IPS-NIHi7 (cell line): Measurements from ENCODE around the gene RNF19B.
A peak's percentile ranks its signal among the peaks of the same experiment; 100 is the strongest.
"Not testable (repeated sequence)": the region's sequence is repeated elsewhere in the genome, so short reads cannot be mapped to it uniquely, and the experiment has no call there.

ENCODE experiments used
- DNase-seq: peaks from one replicate; pipeline ENCODE4 v3.0.0; 2012; ENCODE audit warnings: mixed read lengths; ENCODE audit errors: extremely low spot score

Gene RNF19B, protein sequence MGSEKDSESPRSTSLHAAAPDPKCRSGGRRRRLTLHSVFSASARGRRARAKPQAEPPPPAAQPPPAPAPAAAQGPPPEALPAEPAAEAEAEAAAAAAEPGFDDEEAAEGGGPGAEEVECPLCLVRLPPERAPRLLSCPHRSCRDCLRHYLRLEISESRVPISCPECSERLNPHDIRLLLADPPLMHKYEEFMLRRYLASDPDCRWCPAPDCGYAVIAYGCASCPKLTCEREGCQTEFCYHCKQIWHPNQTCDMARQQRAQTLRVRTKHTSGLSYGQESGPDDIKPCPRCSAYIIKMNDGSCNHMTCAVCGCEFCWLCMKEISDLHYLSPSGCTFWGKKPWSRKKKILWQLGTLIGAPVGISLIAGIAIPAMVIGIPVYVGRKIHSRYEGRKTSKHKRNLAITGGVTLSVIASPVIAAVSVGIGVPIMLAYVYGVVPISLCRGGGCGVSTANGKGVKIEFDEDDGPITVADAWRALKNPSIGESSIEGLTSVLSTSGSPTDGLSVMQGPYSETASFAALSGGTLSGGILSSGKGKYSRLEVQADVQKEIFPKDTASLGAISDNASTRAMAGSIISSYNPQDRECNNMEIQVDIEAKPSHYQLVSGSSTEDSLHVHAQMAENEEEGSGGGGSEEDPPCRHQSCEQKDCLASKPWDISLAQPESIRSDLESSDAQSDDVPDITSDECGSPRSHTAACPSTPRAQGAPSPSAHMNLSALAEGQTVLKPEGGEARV

DNA sequence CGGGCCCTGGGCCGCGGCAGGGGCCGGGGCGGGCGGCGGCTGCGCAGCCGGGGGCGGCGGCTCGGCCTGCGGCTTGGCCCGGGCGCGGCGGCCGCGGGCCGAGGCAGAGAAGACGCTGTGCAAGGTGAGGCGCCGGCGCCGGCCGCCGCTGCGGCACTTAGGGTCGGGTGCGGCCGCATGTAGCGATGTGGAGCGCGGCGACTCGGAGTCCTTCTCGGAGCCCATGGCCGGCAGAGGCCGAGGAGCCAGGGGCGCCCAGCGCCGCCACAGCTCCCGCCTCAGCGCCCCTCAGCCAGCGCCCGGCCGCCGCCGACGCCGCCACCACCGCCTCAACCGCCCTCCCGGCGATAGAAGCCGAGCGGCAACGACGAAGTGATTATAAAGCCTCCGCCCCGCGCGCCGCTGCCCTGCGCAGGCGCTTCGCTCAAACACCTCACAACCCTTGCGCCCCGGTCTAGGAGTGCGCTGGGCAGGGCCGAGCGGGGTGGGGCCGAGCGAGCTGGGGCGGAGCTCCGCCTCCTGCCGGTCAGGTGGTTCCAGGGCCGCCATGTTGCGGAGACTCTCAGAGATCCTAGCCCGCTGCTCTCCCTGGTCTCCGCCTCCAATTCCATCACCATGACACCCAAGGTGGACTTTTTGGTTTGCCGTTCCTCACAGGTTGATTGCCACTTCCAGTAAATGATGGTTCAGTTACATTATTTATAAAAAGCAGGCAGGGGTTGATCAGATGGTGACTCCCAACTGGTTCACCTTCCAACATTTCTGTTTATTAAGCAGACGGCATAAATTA is at the start of gene RNF19B:
RNF19B (minus strand) TSS at position 349 of the 790 bp plus-strand sequence; CDS start at position 225, 124 bp downstream.
- peak; percentile 98 for DNase-seq

DNA sequence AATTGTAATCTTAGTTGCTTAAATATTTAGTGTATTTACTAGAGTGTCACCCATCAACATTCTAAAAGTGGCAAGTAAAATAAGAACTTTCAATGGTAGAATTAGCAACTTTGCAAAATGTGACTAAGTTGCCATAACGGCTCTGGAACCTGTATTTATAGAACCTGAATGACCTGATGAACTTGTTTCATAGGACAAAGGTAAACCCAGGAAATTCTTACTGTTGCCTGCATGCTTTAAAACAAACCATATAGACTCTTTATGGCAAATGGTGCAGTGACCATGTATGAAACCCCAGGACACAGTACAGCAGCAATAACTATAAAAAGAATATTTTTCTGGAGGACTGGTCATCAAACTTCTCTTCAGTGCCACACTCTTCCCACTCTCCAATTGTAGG is 49.2 kb upstream of the RNF19B start:
- DNase-seq, result no peak

DNA sequence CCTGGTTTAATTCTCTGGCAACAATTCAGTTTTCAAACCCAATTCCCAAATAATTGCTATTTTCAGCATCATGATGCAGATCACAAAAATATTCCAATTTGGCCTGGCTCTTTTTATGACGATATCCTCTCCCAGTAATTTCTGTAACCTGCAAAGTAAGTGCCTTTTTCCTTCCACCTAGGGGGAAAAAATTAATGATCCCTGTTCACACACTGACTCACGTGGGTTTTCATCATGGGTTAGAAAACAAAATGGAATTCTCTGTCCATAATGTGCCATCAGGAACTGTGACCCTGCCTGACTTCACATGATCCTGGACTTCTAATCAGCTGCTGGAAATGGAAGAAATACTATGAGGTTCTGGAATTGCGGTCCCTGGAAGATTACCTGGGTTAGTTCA is 47.6 kb upstream of the RNF19B start:
- DNase-seq, result no peak

DNA sequence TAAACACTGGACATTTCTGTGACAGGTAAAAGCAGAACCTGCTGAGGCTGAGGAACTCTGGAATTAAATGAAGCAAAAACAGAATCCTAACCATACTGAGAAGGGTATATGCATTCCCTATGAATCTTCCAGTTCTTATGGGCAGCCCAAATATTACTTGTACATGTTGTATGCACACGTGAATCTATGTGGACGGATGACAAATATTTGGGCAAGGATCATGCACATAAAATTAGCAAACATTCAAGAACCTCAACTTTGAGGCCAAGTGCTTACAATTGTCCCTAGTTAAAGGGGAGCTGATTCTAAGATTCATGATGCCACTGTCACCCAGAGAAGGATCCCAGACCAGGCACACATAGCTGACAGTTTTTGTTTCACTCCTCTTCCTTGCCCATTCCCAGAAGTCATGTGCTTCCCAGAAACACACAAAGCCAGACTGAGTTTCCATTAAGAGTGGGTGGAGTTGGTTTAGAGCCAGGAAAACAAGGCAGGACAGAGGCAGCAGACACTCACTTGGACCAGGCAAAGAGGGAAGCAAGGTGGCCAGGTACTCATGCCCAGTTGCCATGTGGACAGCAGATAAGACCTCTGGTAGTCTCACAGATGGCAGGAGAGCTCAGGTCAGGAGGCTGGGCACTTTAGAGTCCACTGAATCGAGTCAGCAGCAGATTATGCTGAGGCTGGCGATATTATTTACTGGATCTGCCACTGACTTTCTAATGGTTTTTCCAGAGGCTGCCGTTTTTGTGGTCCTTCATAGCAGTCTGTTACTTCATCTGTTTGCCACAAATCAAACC is 46.5 kb upstream of the RNF19B start:
- DNase-seq, result no peak

DNA sequence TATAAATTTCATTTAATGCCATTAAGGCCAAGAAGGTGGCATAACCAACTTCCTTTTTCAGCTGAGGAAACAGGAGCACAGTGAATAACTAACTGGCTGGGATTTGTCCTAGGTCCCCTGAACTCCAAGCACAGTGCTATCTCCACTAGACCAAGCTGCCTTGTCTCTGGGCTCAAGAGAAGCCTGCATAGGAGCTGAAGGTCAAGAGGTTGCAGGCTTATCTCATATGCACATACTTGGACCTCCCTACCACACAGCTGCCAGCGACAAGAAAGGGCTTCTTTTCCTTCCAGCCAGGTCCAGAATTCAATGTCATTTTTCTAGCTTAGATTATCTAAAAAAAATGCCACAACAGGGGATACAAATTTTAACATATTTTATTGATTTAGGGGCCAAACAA is 45.0 kb upstream of the RNF19B start:
- DNase-seq, result no peak

DNA sequence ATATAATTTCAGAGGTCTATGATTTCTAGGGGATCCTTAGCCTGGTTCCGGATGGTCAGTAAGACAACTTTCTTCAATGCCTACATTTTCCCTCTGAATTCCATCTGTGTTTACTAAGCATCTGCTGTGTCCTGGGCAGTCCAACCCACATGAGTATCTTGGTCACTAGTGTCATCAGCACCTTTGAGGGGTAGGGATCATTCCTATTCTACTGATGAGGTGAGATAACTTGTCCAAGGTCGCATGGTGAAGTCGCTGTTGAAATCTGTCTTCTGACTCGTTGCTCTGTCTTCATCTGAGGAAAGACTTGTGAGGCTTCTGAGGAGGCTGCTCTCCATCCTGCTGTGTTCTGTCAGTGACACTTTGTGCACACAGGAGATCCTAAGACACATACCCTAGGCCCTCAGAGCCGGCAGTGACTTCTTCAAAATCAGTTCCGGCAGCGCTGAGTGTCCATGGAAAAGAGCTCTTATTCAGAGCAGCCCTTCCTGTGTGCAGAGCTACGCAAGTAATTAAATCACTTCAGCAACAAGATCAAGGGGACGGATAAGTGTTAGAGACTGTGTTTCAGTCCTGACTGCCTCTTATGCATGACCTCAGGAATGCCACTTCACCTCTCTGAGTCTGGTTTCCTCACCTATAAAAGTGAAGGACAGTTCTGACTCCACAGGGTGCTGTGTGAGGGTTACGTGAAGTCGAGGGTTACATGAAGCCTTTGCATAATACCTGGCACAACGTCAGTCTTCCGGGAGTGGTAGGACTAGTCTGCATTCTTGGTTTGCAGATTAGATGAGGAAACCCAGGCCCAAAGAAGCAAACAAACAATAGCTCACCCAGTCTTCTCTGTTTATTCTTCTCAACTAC is 43.7 kb upstream of the RNF19B start:
- no peak for DNase-seq

DNA sequence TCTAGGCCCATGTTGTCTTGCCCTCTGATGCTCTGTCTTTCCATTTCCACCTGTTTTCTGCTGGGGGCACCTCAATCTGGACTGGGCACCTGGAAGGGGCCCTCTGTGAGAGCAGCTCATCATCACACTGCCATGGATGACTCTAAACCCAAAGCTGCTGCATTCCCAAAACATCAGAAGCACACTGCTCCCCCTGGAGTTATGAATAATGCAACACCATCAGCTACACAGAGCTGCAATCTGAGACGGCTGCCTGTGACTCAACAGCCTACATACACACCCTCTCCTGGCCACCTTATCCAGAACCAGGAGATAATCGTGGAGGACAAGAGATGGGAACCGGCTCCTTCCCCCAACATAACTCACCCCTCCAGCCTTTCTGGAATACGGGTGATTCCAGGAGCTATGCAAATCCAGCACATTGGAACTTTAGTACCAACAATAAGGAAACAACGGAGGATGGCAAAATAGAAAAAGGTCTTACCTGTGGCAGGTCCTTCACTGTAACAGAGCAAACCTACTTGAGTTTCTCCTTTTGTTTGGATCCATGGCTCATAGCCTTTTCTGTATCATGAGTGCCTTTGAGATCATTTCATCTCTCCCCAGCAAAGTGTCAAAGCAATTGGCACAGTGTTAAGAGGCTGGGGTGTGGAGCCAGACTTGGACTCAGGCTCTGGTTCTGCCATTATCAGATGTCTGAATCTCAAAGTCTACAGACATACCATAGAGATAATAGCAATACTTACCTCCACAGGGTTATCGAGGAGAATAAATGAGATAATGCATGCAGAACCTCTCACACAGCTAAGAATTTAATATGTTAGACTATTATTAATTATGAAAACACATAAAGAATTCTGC is 42.8 kb upstream of the RNF19B start:
- DNase-seq, result peak; percentile 61

DNA sequence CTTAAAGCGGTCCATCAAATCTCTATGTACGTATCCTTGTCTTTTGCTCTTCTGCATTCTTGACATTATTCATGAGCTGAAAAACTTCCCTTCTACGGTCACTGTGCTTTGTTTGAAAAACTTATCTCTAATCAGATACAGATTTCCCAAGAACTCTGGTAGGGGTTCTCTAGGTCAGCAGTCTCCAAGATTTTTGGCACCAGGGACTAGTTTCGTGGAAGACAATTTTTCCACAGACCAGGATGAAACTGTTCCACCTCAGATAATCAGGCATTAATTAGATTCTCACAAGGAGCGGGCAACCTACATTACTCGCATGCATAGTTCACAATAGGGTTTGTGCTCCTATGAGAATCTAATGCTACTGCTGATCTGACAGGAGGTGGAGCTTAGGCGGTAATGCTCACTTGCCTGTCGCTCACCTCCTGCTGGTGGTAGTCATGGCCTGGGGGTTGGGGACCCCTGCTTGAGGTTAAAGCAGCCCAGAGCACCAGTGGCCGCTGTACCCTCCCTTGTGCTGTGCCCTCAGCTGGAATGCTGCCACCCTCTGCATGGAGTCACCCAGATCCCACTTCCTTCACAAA is 41.3 kb upstream of the RNF19B start:
- DNase-seq, result no peak

DNA sequence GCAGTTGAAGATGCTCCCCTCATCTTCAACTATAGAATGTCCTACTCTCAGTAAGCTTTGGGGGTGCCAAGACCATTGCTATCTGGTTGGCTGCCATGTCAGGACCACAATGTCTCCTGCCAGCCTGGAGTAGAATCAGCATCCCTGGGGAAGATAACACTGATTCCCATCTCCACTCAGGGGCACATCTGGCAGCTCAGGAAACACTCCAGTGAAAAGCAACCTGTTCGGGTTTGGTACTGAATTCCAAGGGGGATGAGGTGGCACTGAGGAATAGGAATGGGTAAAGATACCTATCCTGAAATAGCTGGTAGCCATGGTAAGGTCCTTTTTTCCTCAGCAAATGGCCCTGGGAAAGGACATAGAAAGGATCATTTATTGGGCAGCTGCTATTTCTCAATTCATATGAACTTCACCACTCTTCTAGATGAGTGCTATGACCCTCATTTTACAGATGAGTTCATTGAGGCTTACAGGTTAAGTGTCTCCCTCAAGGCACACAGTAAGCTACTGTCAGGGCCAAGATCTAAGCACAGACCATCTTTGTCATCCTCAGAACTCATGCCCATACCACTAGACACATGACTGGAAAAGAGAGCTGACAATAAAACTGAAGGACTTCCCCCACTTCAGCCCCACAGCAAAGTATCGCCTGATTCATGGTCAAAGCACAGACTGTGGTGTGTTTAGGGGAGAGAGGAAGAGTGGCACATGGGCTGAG is 40.7 kb upstream of the RNF19B start:
- no peak for DNase-seq

DNA sequence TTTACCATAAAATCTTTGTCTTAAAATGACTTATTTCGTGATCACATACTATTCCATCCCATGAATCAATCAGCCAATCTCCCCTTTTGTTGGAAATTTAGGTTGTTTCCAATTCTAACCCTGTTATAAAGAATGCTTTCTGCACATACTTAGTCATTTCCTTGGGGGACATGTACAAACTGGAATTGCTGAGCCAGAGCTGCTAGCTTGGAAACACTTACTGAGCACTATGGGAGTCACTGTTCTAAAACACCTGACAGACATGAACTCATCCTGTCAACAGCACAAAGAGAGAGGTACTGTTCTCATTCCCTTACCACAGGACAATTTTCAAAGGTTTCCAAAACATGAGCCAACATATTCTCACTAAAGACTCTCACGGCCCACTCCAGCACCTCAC is 40.0 kb upstream of the RNF19B start:
- DNase-seq, result no peak

DNA sequence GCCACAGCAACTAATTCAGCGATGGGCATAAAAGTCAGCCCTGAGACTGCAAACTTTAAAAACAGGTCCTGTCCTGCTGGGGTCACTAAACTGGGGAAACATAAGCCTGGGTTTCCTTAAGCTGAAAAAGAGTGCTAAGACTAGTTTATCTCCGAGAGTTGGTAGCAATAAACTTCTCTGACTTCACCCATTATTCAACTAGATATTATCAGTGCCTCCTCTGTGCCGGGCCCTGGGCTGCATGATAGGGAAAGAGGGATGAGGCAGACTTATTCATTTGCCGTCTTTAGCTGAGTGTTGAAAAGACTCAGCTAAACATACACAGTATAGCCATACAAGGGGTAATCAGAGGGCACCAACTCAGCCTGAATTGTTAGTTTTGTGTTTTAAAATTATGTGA is 39.0 kb upstream of the RNF19B start:
- DNase-seq, result no peak

DNA sequence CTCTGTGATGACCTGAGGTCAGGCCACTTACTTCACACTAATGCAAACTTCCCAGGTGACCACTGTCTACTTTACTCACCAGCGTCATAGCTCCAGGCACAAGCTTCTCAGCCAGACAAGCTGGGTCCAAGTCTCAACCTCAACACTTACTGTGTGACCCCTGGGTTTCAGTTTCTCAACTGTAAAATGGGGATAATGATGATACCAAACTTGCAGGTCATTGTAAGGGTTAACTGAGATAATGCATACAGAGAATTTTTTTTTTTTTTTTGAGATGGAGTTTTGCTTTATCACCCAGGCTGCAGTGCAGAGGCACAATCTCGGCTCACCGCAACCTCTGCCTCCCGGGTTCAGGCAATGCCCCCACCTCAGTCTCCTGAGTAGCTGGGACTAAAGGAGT is 37.4 kb upstream of the RNF19B start:
- DNase-seq, result no peak

DNA sequence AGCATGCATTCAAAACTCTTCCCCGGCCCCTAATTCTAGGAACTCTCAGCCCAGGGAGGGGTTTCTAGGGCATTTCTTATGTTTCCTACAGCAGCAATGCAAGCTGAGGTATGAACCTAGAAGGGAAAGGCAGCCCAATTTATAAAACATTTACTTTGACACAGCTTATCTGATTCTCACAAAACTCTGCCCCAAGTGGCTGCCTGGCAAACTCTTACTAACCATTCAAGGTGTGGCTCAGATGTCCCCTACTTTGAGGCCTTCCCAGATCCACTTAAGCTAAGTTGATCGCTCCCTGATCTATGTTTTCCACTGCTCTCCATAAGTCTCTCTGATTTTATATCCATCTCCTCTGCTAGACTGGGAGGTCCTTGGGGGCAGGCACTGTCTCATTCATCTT is 36.7 kb upstream of the RNF19B start:
- no peak for DNase-seq

DNA sequence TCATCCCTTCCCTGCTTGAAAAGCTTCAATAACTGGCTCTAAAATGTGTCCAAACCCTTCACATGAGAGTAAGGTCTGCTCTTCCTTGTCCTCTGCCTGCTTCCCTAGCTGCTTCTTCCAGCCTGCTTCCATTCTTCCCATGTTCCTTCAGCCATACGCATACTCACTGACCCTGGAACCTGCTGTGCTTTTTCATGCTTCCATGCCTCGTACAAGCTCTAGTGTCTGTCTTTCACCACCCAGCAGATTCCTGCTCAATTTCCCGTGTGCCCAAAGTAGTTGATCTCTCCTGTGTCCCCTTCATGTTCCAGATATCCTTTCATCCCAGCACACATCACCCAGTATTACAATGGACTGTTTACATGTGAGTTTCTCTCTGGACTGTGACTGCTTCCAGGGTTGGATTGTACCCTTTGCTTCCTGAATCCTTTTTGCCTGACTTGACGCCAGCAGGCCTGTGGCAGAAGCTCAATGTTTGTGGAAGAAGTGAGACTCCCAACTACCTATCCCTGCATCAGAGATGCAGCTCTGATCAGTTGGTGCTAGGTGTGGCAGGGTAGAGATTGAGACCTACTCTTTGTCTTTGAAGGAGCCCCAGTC is 35.9 kb upstream of the RNF19B start:
- DNase-seq, result no peak

DNA sequence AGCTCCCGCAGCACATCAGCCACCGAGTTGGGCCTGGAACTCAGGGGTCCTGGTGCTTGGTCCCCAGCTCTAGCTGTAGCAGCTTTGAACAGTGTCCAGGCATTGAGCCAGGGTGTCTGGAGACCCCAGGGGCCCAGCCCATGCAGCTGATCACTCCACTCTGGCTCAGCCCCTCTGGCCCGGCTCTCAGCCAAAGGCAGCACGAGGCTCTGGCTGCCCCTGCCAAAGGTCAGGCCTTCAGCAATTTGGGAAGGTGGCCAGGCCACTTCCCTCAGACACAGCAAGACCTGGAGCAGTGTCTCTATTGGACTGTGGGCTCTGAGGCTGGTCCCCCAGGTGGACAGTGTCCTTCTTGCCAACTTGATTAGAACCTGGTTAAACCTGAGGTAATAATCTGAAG is 34.4 kb upstream of the RNF19B start:
- no peak for DNase-seq

DNA sequence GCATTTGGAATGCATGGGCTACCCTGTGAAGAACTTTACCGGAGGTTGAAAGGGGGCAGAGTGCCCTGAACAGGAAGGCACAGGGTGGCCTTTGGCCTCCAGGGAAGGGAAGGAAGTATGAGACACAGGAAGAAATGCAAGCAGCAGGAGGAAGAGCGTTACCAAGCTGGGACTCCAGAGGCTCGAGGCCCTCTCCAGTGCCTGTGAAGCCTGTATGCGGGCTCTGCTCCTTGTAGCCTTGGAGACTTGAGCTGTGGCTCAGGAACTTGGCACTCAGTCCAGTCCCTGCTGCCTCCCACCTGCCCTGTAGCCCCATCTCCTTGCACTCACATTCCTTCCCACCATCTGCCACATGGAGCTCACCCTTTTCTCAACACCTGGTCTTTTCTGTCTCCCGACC is 33.5 kb upstream of the RNF19B start:
- no peak for DNase-seq

DNA sequence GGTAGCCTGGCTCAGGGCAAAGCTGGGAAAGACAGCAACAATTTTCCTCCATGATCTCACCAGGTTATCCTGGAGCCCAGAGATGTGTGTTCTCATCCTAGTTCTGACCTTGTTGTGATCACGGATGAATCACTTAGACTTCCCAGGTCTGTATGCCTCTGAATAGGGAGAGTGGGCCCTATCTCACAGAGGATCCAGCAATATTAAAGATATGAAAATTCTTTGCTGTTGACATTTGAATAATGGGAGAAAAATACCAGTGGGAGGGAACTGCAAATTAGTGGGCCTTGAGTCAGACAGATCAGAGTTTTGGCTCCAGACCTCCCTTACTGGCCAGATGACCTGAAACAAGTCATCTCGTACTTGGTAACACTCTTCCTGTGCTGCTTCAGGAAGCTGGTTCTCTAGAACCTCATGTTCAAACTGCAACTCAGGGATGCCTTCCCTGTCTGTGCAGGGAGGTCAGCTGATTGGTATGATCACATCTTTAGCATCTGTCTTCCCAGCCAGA is 32.8 kb upstream of the RNF19B start:
- DNase-seq, result no peak

DNA sequence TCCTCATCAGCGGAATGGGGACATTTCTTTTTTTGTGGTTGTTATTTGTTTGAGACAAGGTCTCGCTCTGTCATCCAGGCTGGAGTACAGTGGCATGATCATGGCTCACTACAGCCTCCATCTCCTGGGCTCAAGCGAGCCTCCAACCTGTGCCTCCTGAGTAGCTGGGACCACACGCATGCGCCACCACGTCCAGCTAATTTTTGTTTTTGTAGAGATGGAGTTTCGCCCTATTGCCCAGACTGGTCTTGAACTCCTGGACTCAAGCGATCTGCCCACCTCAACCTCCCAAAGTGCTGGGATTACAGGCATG is 28.7 kb upstream of the RNF19B start:
- DNase-seq, result not testable (repeated sequence)
